DOHH2 (cell line): Measurements from ENCODE around the gene FAM171A1.

ENCODE experiments used
- CTCF ChIP-seq: fragments of 200-600 bp; sonication (generic); IDR thresholded peaks from one replicate; pipeline ENCODE4 v1.5.1; 2014; ENCODE audit warnings: antibody characterized with exemption, mild to moderate bottlenecking, low read depth, low read length; ENCODE audit not compliant: poor library complexity, severe bottlenecking
- EZH2phosphoT487 ChIP-seq: fragments of 200-600 bp; sonication (generic); IDR thresholded peaks from 2 replicates; pipeline ENCODE4 v1.6.1; 2017; ENCODE audit warnings: borderline replicate concordance, mild to moderate bottlenecking, antibody characterized with exemption, low read length, moderate library complexity, mixed read lengths

- TF ChIP-seq CTCF (no peak), EZH2phosphoT487 (no peak)
These were observed 146.1 kb downstream of the FAM171A1 start for GRCh38 chr10:15224948-15225347.
